LNCaP clone FGC (cell line): ENCODE results near the gene WWP2.
"Not testable (repeated sequence)": the region's sequence is repeated elsewhere in the genome, so short reads cannot be mapped to it uniquely, and the experiment has no call there.

Experiments
- DNase-seq: peaks from one replicate; pipeline ENCODE4 v3.0.0-alpha.2; 2011; ENCODE audit warnings: low read depth
- H3K4me3 ChIP-seq: 2 replicates; pipeline ENCODE4 v1.5.1; 2011; ENCODE audit warnings: mild to moderate bottlenecking, low read depth, low read length, control low read depth
- TF ChIP-seq, protein P1 (sequence below): IDR thresholded peaks from 2 replicates; pipeline ENCODE4 v1.5.1; 2012; ENCODE audit warnings: mild to moderate bottlenecking; ENCODE audit not compliant: control insufficient read depth, insufficient read depth; ENCODE audit errors: extremely low read depth

Gene WWP2

DNA sequence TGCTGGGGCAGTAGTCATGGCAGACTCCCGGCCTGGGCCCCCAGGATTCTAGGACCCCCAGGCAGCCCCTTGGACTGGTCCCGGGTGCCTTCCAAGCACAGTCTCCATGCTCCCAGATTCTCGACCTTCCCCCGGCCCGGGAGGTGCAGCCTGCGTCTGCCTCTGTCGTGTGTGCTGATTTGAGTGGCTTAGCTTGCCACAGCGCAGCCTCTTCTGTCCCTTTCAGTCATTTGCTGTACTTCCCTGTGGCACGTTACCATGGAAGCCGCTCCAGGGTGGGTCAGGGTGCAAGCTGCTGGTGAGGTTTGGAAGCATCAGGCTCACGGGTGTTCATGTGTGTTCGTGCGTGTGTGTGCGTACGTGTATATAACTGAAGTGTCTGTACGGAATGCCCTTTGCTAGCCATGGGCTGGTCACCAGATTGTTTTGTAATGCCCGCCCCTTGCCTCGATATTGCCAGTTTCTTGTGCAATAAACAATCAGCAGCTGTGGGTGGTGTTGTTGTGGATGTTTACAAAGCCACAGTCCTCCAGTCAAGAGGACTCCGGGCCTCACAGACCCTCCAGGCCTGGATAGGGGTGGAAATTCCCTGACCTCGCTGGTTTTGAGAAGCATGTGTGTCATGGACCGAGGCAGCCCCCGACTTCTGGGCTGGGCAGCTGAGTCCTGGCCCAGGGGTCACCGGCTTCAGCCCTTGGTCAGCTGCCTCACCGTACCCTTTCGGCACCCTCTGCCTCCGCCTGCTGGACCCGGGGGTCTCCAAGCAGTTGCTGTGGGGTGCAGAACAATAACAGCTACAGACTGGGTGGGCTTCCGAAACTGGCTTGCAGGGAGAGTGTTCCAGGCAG, 179.3 kb downstream of the WWP2 start:
- DNase-seq, result no peak
- TF ChIP-seq, protein P1, sequence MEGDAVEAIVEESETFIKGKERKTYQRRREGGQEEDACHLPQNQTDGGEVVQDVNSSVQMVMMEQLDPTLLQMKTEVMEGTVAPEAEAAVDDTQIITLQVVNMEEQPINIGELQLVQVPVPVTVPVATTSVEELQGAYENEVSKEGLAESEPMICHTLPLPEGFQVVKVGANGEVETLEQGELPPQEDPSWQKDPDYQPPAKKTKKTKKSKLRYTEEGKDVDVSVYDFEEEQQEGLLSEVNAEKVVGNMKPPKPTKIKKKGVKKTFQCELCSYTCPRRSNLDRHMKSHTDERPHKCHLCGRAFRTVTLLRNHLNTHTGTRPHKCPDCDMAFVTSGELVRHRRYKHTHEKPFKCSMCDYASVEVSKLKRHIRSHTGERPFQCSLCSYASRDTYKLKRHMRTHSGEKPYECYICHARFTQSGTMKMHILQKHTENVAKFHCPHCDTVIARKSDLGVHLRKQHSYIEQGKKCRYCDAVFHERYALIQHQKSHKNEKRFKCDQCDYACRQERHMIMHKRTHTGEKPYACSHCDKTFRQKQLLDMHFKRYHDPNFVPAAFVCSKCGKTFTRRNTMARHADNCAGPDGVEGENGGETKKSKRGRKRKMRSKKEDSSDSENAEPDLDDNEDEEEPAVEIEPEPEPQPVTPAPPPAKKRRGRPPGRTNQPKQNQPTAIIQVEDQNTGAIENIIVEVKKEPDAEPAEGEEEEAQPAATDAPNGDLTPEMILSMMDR, result no peak
- no peak overlapping the region for H3K4me3 ChIP-seq

DNA sequence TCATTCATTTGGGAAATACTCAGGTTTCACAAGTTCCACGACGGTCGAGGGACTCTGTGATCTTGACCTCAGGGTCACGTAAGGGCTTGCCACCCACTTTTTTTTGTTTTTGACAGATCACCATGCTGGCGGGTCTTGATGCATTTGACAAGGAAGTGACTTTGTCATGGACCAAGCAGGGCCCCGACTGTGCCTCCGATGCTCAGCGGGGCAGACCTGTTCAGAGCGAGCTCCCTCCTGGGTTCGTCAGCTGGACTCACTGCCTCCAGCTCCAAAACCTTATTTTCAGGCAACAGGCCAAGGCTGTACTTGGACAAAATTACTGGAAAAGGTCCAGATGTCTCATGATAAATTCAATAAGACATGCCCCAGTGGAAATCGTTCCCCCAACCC, 180.0 kb downstream of the WWP2 start:
- DNase-seq, result no peak
- H3K4me3 ChIP-seq, result no peak overlapping the region
- TF ChIP-seq, protein P1, result no peak

DNA sequence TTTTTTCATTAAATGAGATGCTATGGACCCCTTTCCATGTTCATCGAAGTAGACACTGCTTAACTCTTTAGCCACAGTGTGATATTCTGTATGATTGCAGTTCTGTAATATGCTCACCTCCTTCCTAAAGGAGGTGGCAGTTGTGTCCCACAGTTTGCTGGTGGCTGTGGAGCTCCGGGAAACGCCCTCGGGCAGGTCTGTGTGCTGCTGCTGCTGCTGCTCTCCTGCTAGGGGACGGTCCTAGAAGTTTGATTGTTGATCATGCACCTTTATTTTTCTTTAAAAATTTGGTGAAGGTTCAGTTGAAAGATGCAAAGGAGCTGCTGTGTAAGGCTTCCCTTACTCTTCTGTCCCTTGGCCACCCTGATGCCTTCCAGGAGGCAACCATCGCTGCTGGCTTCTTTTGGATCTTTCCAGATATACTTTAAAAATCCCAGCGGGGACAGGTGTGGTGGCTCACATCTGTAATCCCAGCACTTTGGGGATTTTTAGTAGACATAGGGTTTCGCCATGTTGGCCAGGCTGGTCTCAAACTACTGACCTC, 180.6 kb downstream of the WWP2 start:
- no peak for DNase-seq
- H3K4me3 ChIP-seq, result no peak overlapping the region
- TF ChIP-seq, protein P1, result no peak

DNA sequence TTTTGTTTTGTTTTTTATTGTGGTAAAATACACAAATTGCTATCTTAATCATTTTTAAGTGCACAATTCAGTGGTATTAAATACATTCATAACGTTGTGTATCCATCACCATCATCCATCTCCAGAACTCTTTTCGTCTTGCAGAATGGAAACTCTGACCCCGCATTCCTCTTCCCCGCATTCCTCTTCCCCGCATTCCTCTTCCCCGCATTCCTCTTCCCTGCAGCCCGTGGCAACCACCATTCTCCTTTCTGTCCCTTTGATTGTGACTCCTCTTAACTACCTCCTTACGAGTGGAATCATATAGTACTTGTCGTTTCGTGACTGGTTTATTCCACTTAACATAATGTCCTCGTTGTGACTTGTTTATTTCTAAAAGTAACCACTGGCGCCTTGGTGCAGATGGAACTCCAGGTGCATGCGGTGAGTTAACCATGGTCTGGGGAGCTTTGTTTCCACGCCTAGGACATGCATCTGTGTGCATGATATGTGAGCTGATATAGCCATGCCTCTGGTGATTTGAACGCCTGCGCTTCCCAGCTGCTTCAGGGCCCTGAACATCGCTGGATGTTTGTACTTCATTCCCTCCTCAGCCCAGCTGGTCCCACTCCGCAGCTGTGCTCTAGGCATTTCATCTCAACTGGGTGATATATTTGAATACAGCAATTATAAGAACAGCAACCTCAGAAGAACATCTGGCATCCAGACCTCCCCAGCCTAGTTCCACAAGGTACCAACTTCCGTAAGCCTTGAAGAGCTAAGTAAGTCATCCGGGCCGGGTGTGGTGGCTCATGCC, 181.3 kb downstream of the WWP2 start:
- DNase-seq, H3K4me3 ChIP-seq: not testable (repeated sequence)

DNA sequence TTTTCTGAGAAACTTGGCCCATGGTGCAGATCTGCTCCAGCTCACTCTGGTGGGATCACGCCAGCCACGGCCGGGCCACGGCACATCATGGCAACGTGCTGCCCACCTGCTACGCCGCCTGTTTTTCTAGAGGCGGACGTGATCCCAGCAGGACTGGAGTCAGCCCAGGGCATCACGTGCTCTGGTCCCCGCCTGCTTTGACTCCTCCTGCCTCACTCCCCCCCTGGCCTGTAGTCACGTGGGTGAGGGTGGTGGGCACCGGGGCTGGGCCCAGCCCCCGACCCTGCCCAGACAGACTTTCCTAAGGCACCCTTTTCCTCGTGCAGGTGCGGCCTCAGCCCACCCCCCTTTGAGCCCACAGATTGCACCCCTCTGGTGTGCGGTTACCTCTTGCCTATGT, 188.3 kb downstream of the WWP2 start:
- DNase-seq, H3K4me3 ChIP-seq: not testable (repeated sequence)

DNA sequence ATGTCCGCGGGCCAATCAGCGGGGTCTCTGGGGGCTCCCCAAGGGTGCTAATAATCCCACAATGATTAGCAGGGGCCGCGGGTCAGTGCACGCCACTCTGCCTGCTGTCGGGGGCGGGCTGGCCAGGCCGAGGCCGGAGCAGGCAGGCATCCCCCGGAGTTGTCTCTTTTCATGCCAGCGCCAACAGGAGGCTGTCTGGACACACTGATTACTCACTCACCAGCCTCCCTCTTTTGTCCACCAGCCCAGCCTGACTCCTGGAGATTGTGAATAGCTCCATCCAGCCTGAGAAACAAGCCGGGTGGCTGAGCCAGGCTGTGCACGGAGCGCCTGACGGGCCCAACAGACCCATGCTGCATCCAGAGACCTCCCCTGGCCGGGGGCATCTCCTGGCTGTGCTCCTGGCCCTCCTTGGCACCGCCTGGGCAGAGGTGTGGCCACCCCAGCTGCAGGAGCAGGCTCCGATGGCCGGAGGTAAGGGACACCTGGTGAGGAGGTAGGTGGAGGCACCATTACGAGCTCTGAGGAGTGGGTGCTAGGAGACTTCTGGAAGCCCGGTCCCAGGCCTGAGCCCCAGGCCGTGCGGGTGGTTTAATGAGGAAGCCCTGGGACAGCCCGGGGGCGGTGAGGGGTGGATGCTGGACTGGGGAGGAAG, 189.0 kb downstream of the WWP2 start, which contains the start of gene CLEC18A:
TSS of gene CLEC18A (plus strand) at position 318 of the 655 bp plus-strand sequence. CDS start at position 351, 33 bp downstream.
- H3K4me3 ChIP-seq, DNase-seq: not testable (repeated sequence)

DNA sequence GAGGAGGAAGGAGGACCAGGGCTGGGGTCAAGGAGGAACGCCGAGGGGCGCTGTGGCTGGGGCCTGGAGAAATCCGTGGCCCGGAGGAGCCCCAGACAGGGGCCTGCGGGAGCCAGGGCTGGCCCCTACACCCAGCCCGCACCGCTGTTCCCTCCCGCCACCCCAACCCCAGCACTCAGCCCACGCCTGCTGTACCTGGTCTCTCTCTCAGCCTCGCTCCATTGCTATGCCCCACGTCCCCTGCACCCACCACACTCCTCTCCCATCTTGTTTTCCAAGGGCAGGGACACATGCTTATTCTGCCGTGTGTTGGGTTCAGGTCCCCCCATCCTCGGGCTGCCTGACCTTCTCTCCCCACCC, 189.5 kb downstream of the WWP2 start:
- DNase-seq, H3K4me3 ChIP-seq: not testable (repeated sequence)

DNA sequence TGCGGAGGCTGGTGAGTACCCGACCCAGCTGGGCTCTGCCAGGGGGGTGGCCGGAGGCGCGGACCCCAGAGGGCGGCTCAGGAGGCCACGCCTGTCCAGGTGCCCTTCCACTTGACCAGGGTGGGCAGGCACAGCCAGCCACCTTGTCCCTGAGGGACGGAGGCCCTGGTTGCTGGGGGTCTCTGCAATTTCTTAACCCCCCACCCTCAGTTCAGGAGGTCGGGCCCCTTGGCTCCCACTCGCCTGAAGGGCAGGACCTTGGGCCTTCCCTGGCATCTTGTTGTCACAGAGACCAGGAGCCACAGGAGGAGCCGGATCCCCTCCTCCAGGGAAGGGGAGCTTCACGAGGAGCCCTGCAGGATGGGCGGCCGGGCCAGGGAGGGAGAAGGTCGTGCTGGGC, 190.0 kb downstream of the WWP2 start:
- not testable (repeated sequence) for DNase-seq, H3K4me3 ChIP-seq

DNA sequence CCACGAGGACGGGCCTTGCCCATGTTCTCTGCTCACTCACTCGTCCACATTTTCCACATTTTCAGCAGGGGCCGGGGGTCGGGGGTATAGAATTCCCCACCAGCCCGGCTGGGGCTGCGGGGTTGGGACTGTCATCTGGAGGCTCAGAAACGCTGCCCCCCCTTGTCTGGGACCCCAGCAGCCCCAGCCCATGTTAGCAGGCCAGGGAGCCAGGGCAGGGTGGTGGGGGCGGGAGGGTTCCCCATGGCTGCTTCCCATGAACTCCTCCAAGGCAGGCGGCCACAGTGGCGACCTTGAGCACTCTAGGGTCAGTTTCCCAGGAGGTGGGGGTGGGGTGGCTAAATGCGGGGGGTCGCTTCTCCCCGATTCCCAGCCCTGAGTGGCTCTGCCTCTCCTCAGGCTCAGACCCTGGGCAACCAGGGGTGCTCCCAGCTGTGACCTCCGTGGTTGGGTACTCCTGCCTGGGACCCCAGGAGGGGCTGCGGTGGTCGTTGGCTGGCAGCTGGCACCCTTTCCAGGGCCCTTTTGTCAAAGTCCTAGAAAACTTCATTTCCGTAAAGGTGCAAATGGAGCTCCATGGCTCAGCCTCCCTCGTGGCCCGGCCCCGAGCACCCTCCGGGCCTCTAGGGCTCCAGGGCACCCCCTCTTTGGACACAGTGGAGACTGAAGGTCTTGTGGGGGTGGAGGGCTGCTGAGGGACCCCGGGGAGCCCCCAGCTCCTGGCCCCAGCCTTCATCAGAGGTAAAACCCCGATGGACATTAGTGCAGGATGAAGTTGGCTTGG, 190.6 kb downstream of the WWP2 start:
- H3K4me3 ChIP-seq, DNase-seq: not testable (repeated sequence)

DNA sequence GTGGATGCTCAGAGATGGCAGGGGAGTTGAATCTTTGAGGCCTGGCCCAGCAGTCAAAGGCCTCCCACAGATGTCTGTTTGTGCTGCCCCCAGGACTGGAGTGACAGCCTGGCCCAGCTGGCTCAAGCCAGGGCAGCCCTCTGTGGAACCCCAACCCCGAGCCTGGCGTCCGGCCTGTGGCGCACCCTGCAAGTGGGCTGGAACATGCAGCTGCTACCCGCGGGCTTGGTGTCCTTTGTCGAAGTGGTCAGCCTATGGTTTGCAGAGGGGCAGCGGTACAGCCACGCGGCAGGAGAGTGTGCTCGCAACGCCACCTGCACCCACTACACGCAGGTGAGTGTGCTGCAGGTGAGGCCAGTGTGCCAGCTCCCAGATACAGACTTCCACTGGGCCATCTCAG, 192.1 kb downstream of the WWP2 start:
- not testable (repeated sequence) for DNase-seq, H3K4me3 ChIP-seq

DNA sequence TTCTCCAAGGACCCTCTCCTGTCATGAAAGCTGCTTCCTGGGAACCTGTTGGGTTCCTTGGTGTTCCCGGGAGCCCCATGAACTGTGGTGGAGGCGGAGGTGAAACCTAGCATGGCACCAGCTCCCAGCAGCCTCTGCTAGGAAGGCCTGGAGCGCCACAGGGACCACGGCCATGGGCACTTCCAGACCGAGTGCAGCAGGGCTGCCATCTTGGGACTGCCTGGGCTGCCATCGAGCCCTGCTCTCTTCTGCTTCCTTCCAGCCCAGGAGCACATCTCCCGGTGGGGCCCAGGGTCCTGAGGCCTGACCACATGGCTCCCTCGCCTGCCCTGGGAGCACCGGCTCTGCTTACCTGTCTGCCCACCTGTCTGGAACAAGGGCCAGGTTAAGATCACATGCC, 201.2 kb downstream of the WWP2 start:
- not testable (repeated sequence) for H3K4me3 ChIP-seq, DNase-seq

DNA sequence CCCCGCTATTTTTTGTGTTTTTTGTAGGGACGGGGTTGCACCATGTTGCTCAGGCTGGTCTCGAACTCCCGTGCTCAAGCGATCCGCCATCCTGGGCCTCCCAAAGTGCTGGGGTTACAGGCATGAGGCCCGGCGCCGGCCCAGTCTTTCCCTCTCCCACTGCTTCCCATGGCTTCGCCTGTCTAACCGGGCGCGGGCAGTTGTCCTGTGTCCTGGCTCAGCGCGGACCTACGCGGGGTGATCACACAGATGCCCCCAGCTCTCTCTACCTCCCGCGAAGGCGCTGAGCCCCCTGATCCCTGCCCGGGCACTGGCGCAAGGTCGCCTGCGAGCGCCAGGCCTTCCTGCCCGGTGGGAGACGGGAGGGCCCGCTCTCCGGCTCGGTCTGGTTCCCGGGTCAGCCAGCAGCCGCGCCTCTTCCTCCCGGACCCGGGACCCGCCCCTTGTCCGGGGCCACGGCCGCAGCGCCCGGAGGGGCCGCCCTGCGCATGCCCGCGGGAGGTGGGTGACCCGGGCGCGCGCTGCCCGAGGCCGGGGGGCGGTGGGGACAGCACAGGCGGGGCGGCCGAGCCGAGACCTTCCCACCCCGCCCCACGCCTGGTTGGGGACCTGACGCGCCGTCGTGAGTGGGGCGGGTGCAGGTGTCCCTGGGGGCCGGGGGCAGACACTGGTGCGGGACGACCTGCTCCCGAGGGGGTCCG, 203.0 kb downstream of the WWP2 start:
- not testable (repeated sequence) for DNase-seq, H3K4me3 ChIP-seq

DNA sequence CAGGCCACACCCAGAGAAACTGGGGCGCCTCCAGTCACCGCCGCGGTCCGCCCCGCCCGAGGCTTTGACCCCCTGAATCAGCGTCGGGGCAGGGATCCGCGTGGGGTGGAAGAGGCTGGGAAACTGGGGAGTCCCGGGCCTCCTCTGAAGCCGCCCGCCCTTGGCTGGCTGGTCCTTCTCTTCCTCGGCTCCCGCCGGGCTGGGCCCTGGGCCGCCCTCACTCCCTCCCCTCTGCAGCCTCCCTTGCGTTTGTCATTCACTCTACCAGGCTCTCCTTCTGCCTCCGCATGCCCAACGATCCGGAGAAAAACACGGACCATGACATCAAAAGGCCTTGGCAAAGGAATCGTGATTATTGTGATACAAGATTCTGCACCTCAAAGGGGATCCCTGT, 203.5 kb downstream of the WWP2 start:
- not testable (repeated sequence) for DNase-seq

More for the DNA sequence above, 203.5 kb downstream of the WWP2 start:
- H3K4me3 ChIP-seq, result not testable (repeated sequence)
